ENCODE results near the gene CDC34. TPM values are rescaled to one million over a fixed set of nuclear protein-coding genes. Genes with fewer than 3 reads are reported as not detected.

Gene CDC34
- total RNA-seq, 4 donors from 2014 or later, result 72.0 to 116 (median 103) TPM

GRCh38 chr19:588093-588740 lies 56.7 kb downstream of the CDC34 start:
- intact Hi-C loops (cut with DNase I; ENCODE audit: low total_unique reads), result no loop called here
- WGBS, 2 donors (ENCODE audit: low coverage in 1 of 2), result 3% methylated on average over 31 of the region's 41 CpGs; no CpG with 5 or more reads in 1 of the 2 donors
- H3K4me1 ChIP-seq, result peaks cover 7 to 27% (median 19%) of the 10 kb centered on the region in 4 donors
- peak; percentile 76 for DNase-seq
- H3K27me3 ChIP-seq, result peaks cover 73% of the 10 kb centered on the region
- peaks cover 0 to 2% (median under 1%) of the 10 kb centered on the region in 4 donors for H3K36me3 ChIP-seq
- in situ Hi-C loops (cut with MboI; ENCODE audit: low pct_ligation_motif_present in 1 of 4, low pct_unique_long_range_greater_than_20kb in 1 of 4, low sequenced_read_pairs in 3 of 4), result no loop called here
- no peaks in the 10 kb centered on the region for H3K9me3 ChIP-seq
- no peak overlapping the region for H3K27ac ChIP-seq
- no peak for TF ChIP-seq EP300 (IDR thresholded peaks at IDR 0.05; ENCODE audit: low read depth)
- TF ChIP-seq POLR2AphosphoS5 (IDR thresholded peaks at IDR 0.05), result no peak
- peak; percentile 35 to 64 (median 46) for TF ChIP-seq CTCF (IDR thresholded peaks at IDR 0.05)
- no peak for TF ChIP-seq POLR2A (IDR thresholded peaks at IDR 0.05)
- no peak overlapping the region for H3K4me3 ChIP-seq

- Histone ChIP-seq H3K9me3 (no peaks in the 10 kb centered on the region), H3K27me3 (peaks cover 81% of the 10 kb centered on the region), H3K4me3 (peak overlapping the region in 1 of 4 donors; percentile 27), H3K27ac (no peak overlapping the region), H3K36me3 (no peaks in the 10 kb centered on the region), H3K4me1 (peaks cover 7 to 27% (median 19%) of the 10 kb centered on the region in 4 donors)
- in situ Hi-C loops (cut with MboI; ENCODE audit: low pct_ligation_motif_present in 1 of 4, low pct_unique_long_range_greater_than_20kb in 1 of 4, low sequenced_read_pairs in 3 of 4), result no loop called here
- 14% methylated on average over 40 of the region's 54 CpGs; no CpG with 5 or more reads in 1 of the 2 donors for WGBS, 2 donors (ENCODE audit: low coverage in 1 of 2)
- intact Hi-C loops (cut with DNase I; ENCODE audit: low total_unique reads), result no loop called here
- TF ChIP-seq EP300 (IDR thresholded peaks at IDR 0.05; ENCODE audit: low read depth) (no peak), POLR2AphosphoS5 (IDR thresholded peaks at IDR 0.05) (no peak), POLR2A (IDR thresholded peaks at IDR 0.05) (no peak), CTCF (IDR thresholded peaks at IDR 0.05) (no peak)
- DNase-seq, result no peak
Observed at GRCh38 chr19:588741-589692, 57.5 kb downstream of the CDC34 start.

GRCh38 chr19:589693-590395 lies 58.3 kb downstream of the CDC34 start, which contains the start of gene HCN2:
TSS of gene HCN2 (plus strand) at chr19:589881. CDS start at chr19:589946, 65 bp downstream.
- H3K27ac ChIP-seq, result no peak within 1 kb of the TSS
- H3K9me3 ChIP-seq, result no peaks in the 10 kb centered on the region
- no peak for DNase-seq
- in situ Hi-C loops (cut with MboI; ENCODE audit: low pct_ligation_motif_present in 1 of 4, low pct_unique_long_range_greater_than_20kb in 1 of 4, low sequenced_read_pairs in 3 of 4) (no loop called here), intact Hi-C loops (cut with DNase I; ENCODE audit: low total_unique reads) (no loop called here)
- TF ChIP-seq CTCF (IDR thresholded peaks at IDR 0.05) (no peak), EP300 (IDR thresholded peaks at IDR 0.05; ENCODE audit: low read depth) (no peak), POLR2AphosphoS5 (IDR thresholded peaks at IDR 0.05) (no peak), POLR2A (IDR thresholded peaks at IDR 0.05) (no peak)
- peaks cover 7 to 27% (median 19%) of the 10 kb centered on the region in 4 donors for H3K4me1 ChIP-seq
- H3K36me3 ChIP-seq, result no peaks in the 10 kb centered on the region
- 0% methylated on average over 12 of the region's 132 CpGs; no CpG with 5 or more reads in 1 of the 2 donors for WGBS, 2 donors (ENCODE audit: low coverage in 1 of 2)
- peaks cover 86% of the 10 kb centered on the region for H3K27me3 ChIP-seq
- peak within 1 kb of the TSS in 1 of 4 donors; percentile 27 for H3K4me3 ChIP-seq
